H1 (cell line): Measurements from ENCODE around the gene SPDYC. TPM values are rescaled to one million over a fixed set of nuclear protein-coding genes. Genes with fewer than 3 reads are reported as not detected.
A peak's percentile ranks its signal among the peaks of the same experiment; 100 is the strongest.

Source experiments
- CTCF ChIA-PET: fragments of 300-600 bp; sonication (Branson Sonifier 250); formaldehyde crosslinking; loops from one replicate; lab custom pipeline; 2021; ENCODE audit not compliant: partially characterized antibody; lab: Charles Lee
- POLR2A ChIA-PET: fragments of 300-600 bp; sonication (Branson Sonifier 250); formaldehyde crosslinking; loops from one replicate; lab custom pipeline; 2021; ENCODE audit warnings: inconsistent platforms; ENCODE audit not compliant: partially characterized antibody; lab: Charles Lee
- DNase-seq, 2 experiments: peaks; one replicate each; pipeline versions ENCODE4 v3.0.0 to v3.0.0-alpha.2; 2010 to 2022; ENCODE audit warnings: low spot score in 2 of 2, low read depth in 1 of 2, mixed read lengths in 1 of 2
- FAIRE-seq: peaks from 2 replicates; lab custom pipeline; 2011; peaks lifted over from hg19 to GRCh38; lab: Jason Lieb, UNC
- H2AFZ ChIP-seq: 2 replicates; pipeline ENCODE4 v1.8.1; 2012; ENCODE audit warnings: low read length, inconsistent platforms
- H2AK5ac ChIP-seq: 2 replicates; pipeline ENCODE4 v1.6.1; 2013; ENCODE audit warnings: low read depth, low read length
- H2BK120ac ChIP-seq: replicated peaks from 2 replicates; pipeline ENCODE3; 2013; ENCODE audit warnings: low read depth, low read length, inconsistent platforms
- H2BK12ac ChIP-seq: 2 replicates; pipeline ENCODE4 v1.6.1; 2013; ENCODE audit warnings: low read depth, low read length
- H2BK15ac ChIP-seq: 2 replicates; pipeline ENCODE4 v1.6.1; 2013; ENCODE audit warnings: low read length
- H2BK20ac ChIP-seq: 2 replicates; pipeline ENCODE4 v1.6.1; 2013; ENCODE audit warnings: low read length
- H2BK5ac ChIP-seq: 2 replicates; pipeline ENCODE4 v1.6.1; 2013; ENCODE audit warnings: low read depth, low read length
- H3K14ac ChIP-seq: 2 replicates; pipeline ENCODE4 v1.6.1; 2013; ENCODE audit warnings: inconsistent platforms; ENCODE audit not compliant: insufficient read length
- H3K18ac ChIP-seq: 2 replicates; pipeline ENCODE4 v1.6.1; 2013; ENCODE audit warnings: low read length; ENCODE audit errors: extremely low read depth
- H3K23ac ChIP-seq: 2 replicates; pipeline ENCODE4 v1.6.1; 2013; ENCODE audit warnings: inconsistent platforms; ENCODE audit not compliant: insufficient read length
- H3K23me2 ChIP-seq: 2 replicates; pipeline ENCODE4 v1.6.1; 2013; ENCODE audit warnings: low read depth, low read length
- H3K27ac ChIP-seq: 2 replicates; pipeline ENCODE4 v1.6.1; 2011; ENCODE audit warnings: low read depth, low read length, inconsistent platforms
- H3K27me3 ChIP-seq, 4 experiments: replicated peaks in 1 of 4; 1 replicate in 1 of 4; 2 replicates in 3 of 4; pipeline versions ENCODE4 v1.6.1 to v1.8.1; 2011 to 2013; ENCODE audit warnings: low read length in 3 of 4, mild to moderate bottlenecking in 3 of 4, inconsistent platforms in 2 of 4, mixed read lengths in 2 of 4, moderate library complexity in 1 of 4; ENCODE audit not compliant: control insufficient read depth in 3 of 4, insufficient read depth in 3 of 4; ENCODE audit errors: extremely low read depth in 1 of 4
- H3K36me3 ChIP-seq, 4 experiments: 2 replicates each; pipeline versions ENCODE4 v1.6.1 to v1.8.1; 2011 to 2013; ENCODE audit warnings: mild to moderate bottlenecking in 4 of 4, low read length in 3 of 4, moderate library complexity in 2 of 4, control low read depth in 1 of 4, inconsistent platforms in 1 of 4; ENCODE audit not compliant: insufficient read depth in 4 of 4, control insufficient read depth in 2 of 4
- H3K4ac ChIP-seq: replicated peaks from 2 replicates; pipeline ENCODE3; 2013; ENCODE audit warnings: low read length, low read depth, mixed read lengths, inconsistent platforms; ENCODE audit not compliant: insufficient read length
- H3K4me1 ChIP-seq, 4 experiments: replicated peaks in 1 of 4; 1 replicate in 1 of 4; 2 replicates in 3 of 4; pipeline versions ENCODE4 v1.6.1 to v1.8.1; 2011 to 2013; ENCODE audit warnings: low read length in 3 of 4, inconsistent platforms in 2 of 4, mixed read lengths in 1 of 4; ENCODE audit not compliant: insufficient read depth in 4 of 4, control insufficient read depth in 3 of 4
- H3K4me2 ChIP-seq, 2 experiments: 2 replicates each; pipeline versions ENCODE4 v1.6.1 to v1.8.1; 2011 to 2013; ENCODE audit warnings: low read depth in 2 of 2, low read length in 2 of 2, control low read depth in 1 of 2, inconsistent platforms in 1 of 2, mild to moderate bottlenecking in 1 of 2; ENCODE audit not compliant: insufficient read depth in 1 of 2
- H3K4me3 ChIP-seq, 4 experiments: fragments of 200-600, 300-600 bp in 1 of 4; sonication (generic), shearing (Covaris generic), sonication (Bioruptor Twin) in 1 of 4; 2 replicates each; pipeline versions ENCODE4 v1.5.1 to v1.8.1; 2011 to 2016; ENCODE audit warnings: low read length in 4 of 4, low read depth in 3 of 4, control low read depth in 2 of 4, inconsistent platforms in 2 of 4, mild to moderate bottlenecking in 2 of 4, mixed read lengths in 1 of 4, moderate library complexity in 1 of 4; ENCODE audit not compliant: insufficient read depth in 2 of 4; ENCODE audit errors: extremely low read depth in 1 of 4
- H3K56ac ChIP-seq: replicated peaks from 2 replicates; pipeline ENCODE3; 2013; ENCODE audit warnings: low read depth, mild to moderate bottlenecking, mixed read lengths, low read length, inconsistent platforms; ENCODE audit not compliant: insufficient read length
- H3K79me1 ChIP-seq: 2 replicates; pipeline ENCODE4 v1.6.1; 2013; ENCODE audit warnings: low read depth, low read length, control low read depth
- H3K79me2 ChIP-seq, 2 experiments: 2 replicates each; pipeline versions ENCODE4 v1.6.1 to v1.8.1; 2012 to 2013; ENCODE audit warnings: low read length in 2 of 2, mild to moderate bottlenecking in 2 of 2, inconsistent platforms in 1 of 2; ENCODE audit not compliant: insufficient read depth in 2 of 2, control insufficient read depth in 1 of 2
- H3K9ac ChIP-seq, 4 experiments: replicated peaks in 1 of 4; 1 replicate in 1 of 4; 2 replicates in 3 of 4; pipeline versions ENCODE4 v1.6.1 to v1.8.1; 2011 to 2013; ENCODE audit warnings: low read depth in 3 of 4, low read length in 3 of 4, control low read depth in 2 of 4, mild to moderate bottlenecking in 2 of 4, moderate library complexity in 2 of 4, inconsistent platforms in 1 of 4; ENCODE audit errors: extremely low read depth in 1 of 4
- H3K9me3 ChIP-seq, 2 experiments: 2 replicates each; pipeline versions ENCODE4 v1.6.1 to v1.8.1; 2012 to 2013; ENCODE audit warnings: mild to moderate bottlenecking in 2 of 2, moderate library complexity in 2 of 2, control low read depth in 1 of 2, inconsistent platforms in 1 of 2, low read depth in 1 of 2, low read length in 1 of 2, mixed read lengths in 1 of 2; ENCODE audit not compliant: insufficient read depth in 2 of 2
- H4K20me1 ChIP-seq, 2 experiments: replicated peaks in 1 of 2; 2 replicates each; pipeline versions ENCODE3 to v1.8.1; 2011 to 2013; ENCODE audit warnings: inconsistent platforms in 2 of 2, low read length in 2 of 2, mild to moderate bottlenecking in 1 of 2; ENCODE audit not compliant: insufficient read depth in 2 of 2, control insufficient read depth in 1 of 2
- H4K5ac ChIP-seq: 2 replicates; pipeline ENCODE4 v1.6.1; 2013; ENCODE audit warnings: low read length, low read depth, mixed read lengths, inconsistent platforms; ENCODE audit not compliant: insufficient read length
- H4K8ac ChIP-seq: 2 replicates; pipeline ENCODE4 v1.8.0; 2013; ENCODE audit warnings: mild to moderate bottlenecking, moderate library complexity, low read length, inconsistent platforms; ENCODE audit not compliant: insufficient read depth; ENCODE audit errors: extremely low read depth
- H4K91ac ChIP-seq: replicated peaks from 2 replicates; pipeline ENCODE3; 2013; ENCODE audit warnings: low read length, mixed read lengths, inconsistent platforms; ENCODE audit not compliant: insufficient read length
- CBX8 ChIP-seq: fragments of 300-800, 300-1000 bp; sonication (generic); IDR thresholded peaks from 2 replicates; pipeline ENCODE4 v1.7.1; 2016; ENCODE audit warnings: low read depth, low read length, borderline replicate concordance
- WGBS, 2 experiments: shearing (Covaris generic) in 1 of 2; methylation state at CpG; one replicate each; pipeline versions ENCODE4 v1.1.6 to v1.1.7; 2013 to 2015; ENCODE audit warnings: low lambda C conversion rate in 2 of 2, mixed read lengths in 2 of 2, inconsistent platforms in 1 of 2, low coverage in 1 of 2, missing lambda C conversion rate in 1 of 2; ENCODE audit not compliant: insufficient replicate concordance in 2 of 2, insufficient coverage in 1 of 2, insufficient read length in 1 of 2; ENCODE audit errors: extremely low coverage in 1 of 2, missing lambda C conversion rate in 1 of 2; 5-methylcytosine and 5-hydroxymethylcytosine counted together
- polyA plus RNA-seq, 7 experiments: library from polyadenylated mRNA; depleted of rRNA in 3 of 7; stranded (reverse) in 5 of 7; unstranded in 2 of 7; fragments of >200 nt in 5 of 7; fragments of 200-250 nt in 2 of 7; gene quantifications; 1 replicate in 5 of 7; 2 replicates in 1 of 7; 4 replicates in 1 of 7; pipeline versions ENCODE4 v1.2.1 to v1.2.3, GENCODE V29; 2011 to 2013; ENCODE audit warnings: missing spikeins in 2 of 7, mixed read lengths in 2 of 7
- total RNA-seq: library from RNA; stranded (reverse); fragmentation: NEBNext Ultra II Directional; extraction: Animal tissue kit (Norgen Biotek cat#: 25700); gene quantifications from 2 replicates; pipeline ENCODE4 v1.2.1, GENCODE V29; 2021
- TF ChIP-seq, protein P1 (sequence below), 3 experiments: IDR thresholded peaks; 1 replicate in 2 of 3; 2 replicates in 1 of 3; pipeline versions ENCODE4 v1.5.1 to v1.6.1; 2011; ENCODE audit warnings: low read length in 3 of 3, mild to moderate bottlenecking in 3 of 3, inconsistent platforms in 2 of 3, low read depth in 1 of 3, moderate library complexity in 1 of 3; ENCODE audit not compliant: insufficient read depth in 1 of 3; ENCODE audit errors: control extremely low read depth in 1 of 3

Gene SPDYC
- total and polyA plus RNA-seq, 2 of the 8 experiments (the other 6 are each of a cell fraction or from before 2014, with no cell fraction given), result 0.15 TPM; not detected in 1

DNA sequence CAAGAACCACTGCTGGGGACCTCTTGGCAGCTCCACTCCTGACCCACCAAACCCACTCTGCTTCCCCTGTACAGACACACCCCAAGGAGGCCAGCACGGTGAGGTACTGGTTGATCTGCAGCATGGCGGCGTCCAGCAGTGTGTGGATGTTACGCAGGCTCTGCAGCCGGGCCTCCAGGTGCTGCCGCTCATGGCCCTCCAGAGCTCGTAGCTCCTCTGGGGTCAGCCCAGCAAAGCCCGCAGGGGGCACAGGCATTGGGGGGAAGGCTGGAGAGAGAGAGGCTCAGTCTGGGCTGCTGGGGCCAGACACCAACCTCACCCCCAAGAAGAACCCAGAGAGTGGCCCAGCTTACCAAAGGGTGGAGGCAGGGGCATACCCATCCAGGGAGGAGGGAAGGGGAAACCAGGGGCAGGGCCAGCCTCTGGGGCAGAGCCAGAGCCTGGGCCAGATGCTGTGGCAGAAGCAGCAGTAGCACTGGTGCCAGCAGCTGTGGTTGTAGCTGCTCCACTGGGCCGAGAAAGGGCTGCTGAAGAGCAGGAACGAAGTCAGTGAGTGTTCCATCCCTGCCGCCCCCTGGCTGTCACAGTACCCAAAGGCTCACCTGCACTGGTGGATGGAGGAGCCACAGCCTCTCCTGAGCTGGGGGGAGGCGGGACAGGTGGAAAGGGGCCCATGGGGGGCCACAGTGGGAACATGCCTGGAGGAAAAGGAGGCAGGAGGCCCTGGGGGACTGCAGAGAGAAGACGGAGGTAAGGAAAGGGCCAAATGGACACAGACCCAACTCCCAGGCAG lies 40.2 kb upstream of the SPDYC start:
- H2BK20ac ChIP-seq, result no peak overlapping the region
- H4K8ac ChIP-seq, result peak overlapping the region; percentile 11
- H3K4ac ChIP-seq, result no peak overlapping the region
- peaks cover 10% of the 10 kb centered on the region for H3K23me2 ChIP-seq
- no peaks in the 10 kb centered on the region for H3K9me3 ChIP-seq
- peaks cover 0 to 9% (median 7%) of the 10 kb centered on the region in 4 experiments; a peak in 6 of 7 replicates for H3K4me1 ChIP-seq
- ChIA-PET CTCF (interaction anchor here (0.6 to 9.5 kb wide), 13 partner anchors 8 to 1885 kb away, joined by 3 to 71 read pairs (median 4); partner anchors contain the start of genes CAPN1, FAU, MRPL49 and TM7SF2), POLR2A (interaction anchor here (0.6 to 15.8 kb wide), 5 partner anchors 14 to 56 kb away, joined by 3 to 305 read pairs (median 5); partner anchors contain the start of genes CDCA5, FAU, MRPL49 and TM7SF2)
- no peak overlapping the region for H3K27ac ChIP-seq
- H3K23ac ChIP-seq, result no peak overlapping the region
- no peak overlapping the region for H3K56ac ChIP-seq
- H3K4me3 ChIP-seq, result no peak overlapping the region
- no peak overlapping the region for H2BK12ac ChIP-seq
- H3K79me2 ChIP-seq, result peaks cover 0 to 16% of the 10 kb centered on the region in 2 experiments; a peak in 1 of 4 replicates
- DNase-seq, result no peak
- no peak overlapping the region for H3K4me2 ChIP-seq
- peaks cover 3% of the 10 kb centered on the region; the same call in 1 of the 2 replicates for H3K79me1 ChIP-seq
- 91% methylated on average over 12 of the region's 13 CpGs; no CpG with 5 or more reads in 1 of the 2 experiments for WGBS, 2 experiments
- no peak overlapping the region for H3K18ac ChIP-seq
- no peak overlapping the region for H2BK5ac ChIP-seq
- H4K5ac ChIP-seq, result no peak overlapping the region
- H3K36me3 ChIP-seq, result peaks cover 19 to 63% (median 53%) of the 10 kb centered on the region in 4 experiments
- no peak for FAIRE-seq
- H4K20me1 ChIP-seq, result peaks cover 0 to 17% of the 10 kb centered on the region in 2 experiments
- no peak overlapping the region for H2BK15ac ChIP-seq
- H3K14ac ChIP-seq, result no peak overlapping the region
- H3K27me3 ChIP-seq, result no peaks in the 10 kb centered on the region
- H4K91ac ChIP-seq, result no peak overlapping the region
- no peak overlapping the region for H2AK5ac ChIP-seq
- TF ChIP-seq, protein P1, sequence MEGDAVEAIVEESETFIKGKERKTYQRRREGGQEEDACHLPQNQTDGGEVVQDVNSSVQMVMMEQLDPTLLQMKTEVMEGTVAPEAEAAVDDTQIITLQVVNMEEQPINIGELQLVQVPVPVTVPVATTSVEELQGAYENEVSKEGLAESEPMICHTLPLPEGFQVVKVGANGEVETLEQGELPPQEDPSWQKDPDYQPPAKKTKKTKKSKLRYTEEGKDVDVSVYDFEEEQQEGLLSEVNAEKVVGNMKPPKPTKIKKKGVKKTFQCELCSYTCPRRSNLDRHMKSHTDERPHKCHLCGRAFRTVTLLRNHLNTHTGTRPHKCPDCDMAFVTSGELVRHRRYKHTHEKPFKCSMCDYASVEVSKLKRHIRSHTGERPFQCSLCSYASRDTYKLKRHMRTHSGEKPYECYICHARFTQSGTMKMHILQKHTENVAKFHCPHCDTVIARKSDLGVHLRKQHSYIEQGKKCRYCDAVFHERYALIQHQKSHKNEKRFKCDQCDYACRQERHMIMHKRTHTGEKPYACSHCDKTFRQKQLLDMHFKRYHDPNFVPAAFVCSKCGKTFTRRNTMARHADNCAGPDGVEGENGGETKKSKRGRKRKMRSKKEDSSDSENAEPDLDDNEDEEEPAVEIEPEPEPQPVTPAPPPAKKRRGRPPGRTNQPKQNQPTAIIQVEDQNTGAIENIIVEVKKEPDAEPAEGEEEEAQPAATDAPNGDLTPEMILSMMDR (IDR thresholded peaks at IDR 0.05; ENCODE audit: control extremely low read depth in 1 of 3, insufficient read depth in 1 of 3, low read depth in 1 of 3, low read length in 3 of 3), result peak; percentile 20 to 31 (median 25)
- TF ChIP-seq CBX8, result no peak
- no peak overlapping the region for H3K9ac ChIP-seq
- H2AFZ ChIP-seq, result no peak overlapping the region
- no peak overlapping the region for H2BK120ac ChIP-seq
